KOPT-K1 (cell line): ENCODE measurements around the gene VTCN1.

ENCODE experiments used
- H3K27ac ChIP-seq: fragments of 200-600 bp; sonication (generic); 2 replicates; pipeline ENCODE4 v1.5.1; 2016; ENCODE audit warnings: antibody characterized with exemption, mild to moderate bottlenecking, low read depth, low read length; ENCODE audit not compliant: poor library complexity, severe bottlenecking
- H3K36me3 ChIP-seq: fragments of 200-600 bp; sonication (generic); 2 replicates; pipeline ENCODE4 v1.5.1; 2017; ENCODE audit warnings: antibody characterized with exemption, mild to moderate bottlenecking, low read length, moderate library complexity; ENCODE audit not compliant: insufficient read depth
- H3K9me3 ChIP-seq: fragments of 200-600 bp; sonication (generic); 2 replicates; pipeline ENCODE4 v1.5.1; 2017; ENCODE audit warnings: antibody characterized with exemption, low read length, mild to moderate bottlenecking; ENCODE audit not compliant: insufficient read depth, poor library complexity, severe bottlenecking

The VTCN1 gene

DNA sequence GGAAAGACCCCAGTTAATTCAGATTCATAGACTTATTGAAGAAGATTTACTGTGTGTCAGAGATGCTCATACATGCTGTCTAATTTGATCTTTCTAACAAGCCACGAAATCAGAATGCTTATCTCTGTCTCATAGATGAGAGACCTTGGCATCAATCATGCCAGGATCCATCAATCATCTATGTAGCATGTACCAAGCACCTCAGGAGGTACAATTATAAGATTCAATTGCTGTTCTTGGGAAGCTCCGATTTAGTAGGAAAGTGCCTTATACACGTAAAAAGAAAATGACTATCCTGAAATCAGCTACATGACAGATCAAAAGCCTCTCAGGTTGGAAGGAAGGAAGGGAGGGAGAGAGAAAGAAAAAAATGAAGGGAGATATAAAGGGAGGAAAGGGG is 18.5 kb upstream of the VTCN1 start:
- no peaks in the 10 kb centered on the region for H3K36me3 ChIP-seq
- H3K27ac ChIP-seq: no peak overlapping the region
- H3K9me3 ChIP-seq: no peaks in the 10 kb centered on the region

- Histone ChIP-seq H3K9me3 (no peaks in the 10 kb centered on the region), H3K27ac (no peak overlapping the region), H3K36me3 (no peaks in the 10 kb centered on the region)
Measured at GRCh38 chr1:117225931-117226330, 15.2 kb upstream of the VTCN1 start.

DNA sequence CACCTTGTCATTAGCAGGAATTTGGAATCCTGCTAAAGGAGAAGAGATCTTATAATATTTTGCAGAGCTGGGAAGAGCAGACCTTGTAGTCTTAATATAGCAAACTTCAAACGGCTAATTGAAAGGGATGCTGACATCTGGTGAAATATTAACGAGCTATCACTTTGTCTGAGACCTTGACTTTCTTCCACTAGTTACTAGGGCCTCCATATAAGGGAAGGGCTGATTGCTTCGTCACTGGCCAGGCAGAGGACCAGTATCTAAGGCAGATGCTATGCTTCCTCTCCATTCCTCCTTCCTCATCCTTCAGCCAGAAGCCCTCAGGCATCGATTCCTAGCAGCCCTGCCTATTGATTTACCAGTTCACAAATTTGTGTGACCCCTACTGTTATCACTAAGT is 6.0 kb upstream of the VTCN1 start:
- H3K9me3 ChIP-seq: no peaks in the 10 kb centered on the region
- no peak overlapping the region for H3K27ac ChIP-seq
- no peaks in the 10 kb centered on the region for H3K36me3 ChIP-seq

DNA sequence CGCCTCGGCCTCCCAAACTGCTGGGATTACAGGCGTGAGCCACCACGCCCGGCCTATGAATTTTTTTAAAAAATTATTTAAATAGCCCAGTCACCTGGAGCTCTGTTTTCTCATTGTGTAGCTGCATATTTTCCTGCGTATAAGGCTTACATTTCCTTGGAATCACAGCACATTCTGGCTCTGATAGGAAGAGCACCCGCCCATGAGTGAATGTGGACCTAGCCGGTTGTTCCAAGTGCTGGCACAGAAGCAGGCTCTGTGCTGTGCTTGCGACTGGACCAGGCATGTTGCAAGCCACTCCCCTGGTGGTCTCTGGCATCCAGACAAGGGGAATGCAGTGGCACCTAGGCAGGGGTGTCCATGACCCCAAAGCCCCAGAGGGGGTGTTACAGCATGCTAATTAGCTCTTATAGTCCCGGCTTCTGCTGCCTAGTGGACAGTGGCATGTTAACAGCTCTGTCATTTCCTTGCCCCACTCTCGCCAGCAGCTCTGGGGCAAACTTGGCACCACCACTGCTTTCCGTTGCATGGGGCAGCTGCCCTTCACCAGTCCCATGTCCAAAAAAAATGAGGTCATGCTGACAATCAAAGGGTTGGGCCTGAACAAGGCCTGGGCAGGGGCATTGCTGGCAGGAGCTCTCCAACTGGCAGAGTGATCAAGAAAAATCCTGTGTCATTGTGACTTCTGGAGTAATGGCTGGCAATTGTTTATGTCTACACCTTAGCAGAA is 5.2 kb upstream of the VTCN1 start:
- Histone ChIP-seq H3K36me3 (no peaks in the 10 kb centered on the region), H3K27ac (no peak overlapping the region), H3K9me3 (no peaks in the 10 kb centered on the region)

- Histone ChIP-seq H3K36me3 (no peaks in the 10 kb centered on the region), H3K9me3 (no peaks in the 10 kb centered on the region), H3K27ac (no peak overlapping the region)
Measured at GRCh38 chr1:117215019-117215418, 4.3 kb upstream of the VTCN1 start.

DNA sequence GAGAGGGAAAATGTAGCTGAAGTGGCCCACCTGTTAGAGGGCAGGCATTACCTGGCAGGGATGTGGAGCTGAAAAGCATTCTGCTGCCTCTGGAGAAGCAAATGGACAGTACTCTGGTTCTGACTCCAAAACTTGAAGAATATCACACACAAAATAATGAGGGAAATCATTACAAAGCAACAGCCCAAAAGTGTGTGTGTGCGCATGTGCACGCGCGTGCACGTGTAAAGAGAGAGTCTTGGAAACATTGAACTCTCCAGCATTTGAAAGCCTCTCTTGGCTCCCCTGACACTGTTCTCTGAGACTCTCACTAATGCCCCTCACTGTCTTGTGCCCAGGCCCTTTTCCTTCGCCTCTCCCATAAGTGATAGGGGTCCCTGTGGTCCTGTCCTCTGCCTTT is 2.3 kb upstream of the VTCN1 start:
- Histone ChIP-seq H3K9me3 (no peaks in the 10 kb centered on the region), H3K27ac (no peak overlapping the region), H3K36me3 (no peaks in the 10 kb centered on the region)

DNA sequence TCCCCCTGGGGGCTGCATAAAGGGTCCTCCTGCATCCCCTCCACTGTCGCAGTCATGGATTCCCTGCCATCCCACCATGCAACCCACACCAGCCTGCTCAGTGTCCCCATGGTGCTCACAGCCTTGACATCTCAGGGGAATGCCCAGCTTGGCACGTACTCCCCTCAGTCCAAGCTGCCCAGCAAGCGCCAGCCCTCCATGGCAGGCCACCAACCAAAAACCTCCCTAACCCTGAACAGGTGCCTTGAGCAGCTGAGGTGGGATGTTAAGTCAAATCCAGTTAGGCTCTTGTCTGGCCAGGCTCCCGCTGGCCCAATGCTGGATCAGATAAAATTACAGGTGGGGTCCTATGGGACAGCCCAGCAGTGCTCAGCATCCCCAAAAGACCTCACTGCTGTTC is 341 bp downstream of the VTCN1 start:
- Histone ChIP-seq H3K36me3 (no peaks in the 10 kb centered on the region), H3K27ac (no peak overlapping the region), H3K9me3 (no peaks in the 10 kb centered on the region)

DNA sequence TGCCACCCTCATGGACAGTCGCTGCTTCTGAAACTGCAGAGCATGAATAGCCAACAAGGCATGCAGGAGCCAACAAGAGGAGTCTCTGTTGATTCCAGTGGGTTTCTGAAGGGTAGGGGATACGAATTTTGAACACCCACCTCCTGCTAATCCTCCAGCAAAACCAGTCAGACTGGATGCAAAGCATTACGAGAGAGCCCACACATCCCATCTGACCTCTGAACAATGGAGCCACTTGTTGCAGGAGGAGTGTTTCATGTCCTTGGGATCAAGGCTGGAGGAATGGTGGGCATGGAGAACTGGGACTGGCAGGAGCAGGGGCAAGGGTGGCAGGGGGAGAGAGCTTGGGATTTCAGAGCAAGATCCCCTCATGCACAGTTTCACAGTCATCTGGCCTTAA is 1.6 kb downstream of the VTCN1 start:
- no peaks in the 10 kb centered on the region for H3K36me3 ChIP-seq
- no peak overlapping the region for H3K27ac ChIP-seq
- no peaks in the 10 kb centered on the region for H3K9me3 ChIP-seq

GRCh38 chr1:117208580-117208979 is 2.1 kb downstream of the VTCN1 start:
- Histone ChIP-seq H3K27ac (no peak overlapping the region), H3K36me3 (no peaks in the 10 kb centered on the region), H3K9me3 (no peaks in the 10 kb centered on the region)

GRCh38 chr1:117205368-117205767 is 5.4 kb downstream of the VTCN1 start:
- Histone ChIP-seq H3K27ac (no peak overlapping the region), H3K36me3 (no peaks in the 10 kb centered on the region), H3K9me3 (no peaks in the 10 kb centered on the region)

- Histone ChIP-seq H3K9me3 (no peaks in the 10 kb centered on the region), H3K27ac (no peak overlapping the region), H3K36me3 (no peaks in the 10 kb centered on the region)
Measured at GRCh38 chr1:117201808-117202207, 8.9 kb downstream of the VTCN1 start.

GRCh38 chr1:117198097-117198496 is 12.6 kb downstream of the VTCN1 start:
- H3K36me3 ChIP-seq: no peaks in the 10 kb centered on the region
- H3K9me3 ChIP-seq: no peaks in the 10 kb centered on the region
- no peak overlapping the region for H3K27ac ChIP-seq

DNA sequence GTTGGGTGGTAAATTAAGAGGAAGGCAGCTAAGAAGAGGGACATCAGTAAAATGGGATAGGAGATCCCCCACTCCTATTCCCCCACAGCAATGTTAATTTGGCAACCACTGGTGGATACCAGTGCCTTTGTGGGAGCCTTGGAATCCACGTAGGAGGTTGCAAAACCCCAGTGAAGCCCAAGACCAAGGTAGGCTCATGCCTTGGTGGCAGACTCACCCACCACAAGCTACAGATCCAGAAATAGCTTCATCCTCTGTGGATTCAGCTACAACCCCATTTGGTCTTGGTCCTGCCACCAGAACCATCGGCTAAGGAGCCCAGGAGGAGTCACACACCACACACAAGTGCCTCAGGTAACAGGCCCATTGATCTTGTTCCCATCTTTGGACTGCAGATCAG is 21.0 kb downstream of the VTCN1 start:
- Histone ChIP-seq H3K9me3 (no peaks in the 10 kb centered on the region), H3K27ac (no peak overlapping the region), H3K36me3 (no peaks in the 10 kb centered on the region)

GRCh38 chr1:117188816-117189437 is 21.8 kb downstream of the VTCN1 start:
- Histone ChIP-seq H3K27ac (no peak overlapping the region), H3K9me3 (no peaks in the 10 kb centered on the region), H3K36me3 (no peaks in the 10 kb centered on the region)

- Histone ChIP-seq H3K36me3 (no peaks in the 10 kb centered on the region), H3K27ac (no peak overlapping the region), H3K9me3 (no peaks in the 10 kb centered on the region)
Measured at GRCh38 chr1:117188170-117188815, 22.4 kb downstream of the VTCN1 start.

DNA sequence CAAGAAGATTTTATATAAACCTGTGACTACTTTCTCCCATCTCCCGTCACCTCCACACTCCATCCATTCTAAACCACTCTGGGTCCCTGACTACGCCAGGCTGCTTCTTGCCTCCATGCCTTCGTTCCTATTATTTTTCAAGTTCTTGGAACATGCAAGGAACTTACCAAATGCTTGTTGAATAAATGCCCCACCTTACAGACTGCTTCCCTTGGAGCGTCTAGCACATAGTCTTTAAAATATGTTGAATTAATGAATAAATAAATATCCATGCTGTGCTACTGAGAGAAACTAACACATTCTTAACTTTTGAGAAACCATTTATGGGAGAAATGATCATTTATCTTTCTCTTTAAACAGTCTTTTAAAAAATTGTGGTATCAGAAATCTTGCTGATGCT is 27.6 kb downstream of the VTCN1 start:
- no peaks in the 10 kb centered on the region for H3K9me3 ChIP-seq
- H3K27ac ChIP-seq: no peak overlapping the region
- H3K36me3 ChIP-seq: no peaks in the 10 kb centered on the region
